B cell (primary cell): ENCODE measurements around the gene GASK1A. TPM values are rescaled to one million over a fixed set of nuclear protein-coding genes. Genes with fewer than 3 reads are reported as not detected.

Source experiments
- ATAC-seq: fragments of 200-7000 bp; cut with Tn5 transposase; one replicate; pipeline ENCODE4 v1.10.0; 2021; ENCODE audit warnings: low read depth, mild to moderate bottlenecking, moderate number of reproducible peaks, moderate library complexity
- CTCF ChIA-PET: fragments of 350-600 bp; sonication (Branson Sonifier 250); formaldehyde crosslinking; loops from one replicate; lab custom pipeline; 2021; ENCODE audit warnings: antibody characterized with exemption, inconsistent platforms; lab: Charles Lee
- POLR2A ChIA-PET: fragments of 350-600 bp; sonication (Branson Sonifier 250); formaldehyde crosslinking; loops from one replicate; lab custom pipeline; 2021; ENCODE audit warnings: antibody characterized with exemption; lab: Charles Lee
- DNase-seq: peaks from one replicate; pipeline ENCODE4 v3.0.0; 2013
- H2AFZ ChIP-seq: 2 replicates; pipeline ENCODE4 v1.6.1; 2012; ENCODE audit warnings: mild to moderate bottlenecking, low read depth, low read length; ENCODE audit not compliant: insufficient read depth, poor library complexity, severe bottlenecking
- H3K27ac ChIP-seq, 2 donors: 1 replicate in 1 of 2; 2 replicates in 1 of 2; pipeline ENCODE4 v1.5.1; 2012 to 2013; ENCODE audit warnings: low read length in 2 of 2, mild to moderate bottlenecking in 2 of 2, moderate library complexity in 1 of 2
- H3K27me3 ChIP-seq, 4 experiments: fragments of 200-600 bp in 1 of 4; sonication (generic) in 1 of 4; replicated peaks in 1 of 4; 1 replicate in 2 of 4; 2 replicates in 2 of 4; pipeline versions ENCODE4 v1.6.1 to v1.7.0; 2013 to 2016; ENCODE audit warnings: low read length in 3 of 4, mild to moderate bottlenecking in 2 of 4, mixed read lengths in 1 of 4, moderate library complexity in 1 of 4; ENCODE audit not compliant: insufficient read depth in 4 of 4, control insufficient read depth in 3 of 4; ENCODE audit errors: control extremely low read depth in 1 of 4
- H3K36me3 ChIP-seq, 2 experiments: replicated peaks in 1 of 2; 1 replicate in 1 of 2; 2 replicates in 1 of 2; pipeline versions ENCODE4 v1.6.1 to v1.7.1; 2013; ENCODE audit warnings: low read length in 1 of 2; ENCODE audit not compliant: insufficient read depth in 2 of 2, control insufficient read depth in 1 of 2; ENCODE audit errors: control extremely low read depth in 1 of 2, extremely low read depth in 1 of 2
- H3K4me1 ChIP-seq, 2 donors: fragments of 200-600 bp in 1 of 2; sonication (generic) in 1 of 2; 1 replicate in 1 of 2; 2 replicates in 1 of 2; pipeline versions ENCODE4 v1.5.1 to v1.6.1; 2013 to 2017; ENCODE audit warnings: low read length in 2 of 2; ENCODE audit not compliant: control insufficient read depth in 2 of 2, insufficient read depth in 2 of 2
- H3K4me2 ChIP-seq: replicated peaks from 2 replicates; pipeline ENCODE3; 2012; ENCODE audit warnings: mild to moderate bottlenecking, low read depth, low read length; ENCODE audit not compliant: poor library complexity, severe bottlenecking
- H3K4me3 ChIP-seq, 5 experiments: fragments of 200-600 bp in 1 of 5; sonication (generic) in 1 of 5; 1 replicate in 3 of 5; 2 replicates in 2 of 5; pipeline versions ENCODE4 v1.5.1 to v1.7.0; 2011 to 2016; ENCODE audit warnings: low read length in 4 of 5, mild to moderate bottlenecking in 4 of 5, low read depth in 2 of 5, control low read depth in 1 of 5, moderate library complexity in 1 of 5; ENCODE audit not compliant: insufficient read depth in 1 of 5; ENCODE audit errors: control extremely low read depth in 1 of 5, extremely low read depth in 1 of 5
- H3K79me2 ChIP-seq: fragments of 200-600 bp; sonication (generic); one replicate; pipeline ENCODE4 v1.6.0; 2016; ENCODE audit warnings: low read length; ENCODE audit not compliant: control insufficient read depth, insufficient read depth
- H3K9ac ChIP-seq: fragments of 200-600 bp; sonication (generic); 2 replicates; pipeline ENCODE4 v1.6.1; 2017; ENCODE audit warnings: mild to moderate bottlenecking, low read length, moderate library complexity
- H3K9me3 ChIP-seq, 3 donors: one replicate each; pipeline versions ENCODE4 v1.6.1 to v1.7.1; 2013; ENCODE audit warnings: low read length in 2 of 3; ENCODE audit not compliant: control insufficient read depth in 2 of 3, insufficient read depth in 1 of 3; ENCODE audit errors: control extremely low read depth in 1 of 3
- H4K20me1 ChIP-seq: 2 replicates; pipeline ENCODE4 v1.6.0; 2012; ENCODE audit warnings: mild to moderate bottlenecking, low read length; ENCODE audit not compliant: insufficient read depth, control insufficient read depth, poor library complexity, severe bottlenecking
- H3K27ac Mint-ChIP-seq: one replicate; pipeline ENCODE4 v1.8.0; 2021; ENCODE audit warnings: mixed read lengths
- H3K27me3 Mint-ChIP-seq: one replicate; pipeline ENCODE4 v1.8.0; 2021; ENCODE audit warnings: mixed read lengths
- H3K4me1 Mint-ChIP-seq: one replicate; pipeline ENCODE4 v1.8.0; 2021; ENCODE audit warnings: mixed read lengths
- H3K4me3 Mint-ChIP-seq: one replicate; pipeline ENCODE4 v1.8.0; 2021; ENCODE audit warnings: mixed read lengths
- H3K9me3 Mint-ChIP-seq: one replicate; pipeline ENCODE4 v1.8.0; 2022; ENCODE audit warnings: mixed read lengths; ENCODE audit not compliant: insufficient read depth
- EZH2 ChIP-seq: IDR thresholded peaks from 2 replicates; pipeline ENCODE4 v1.6.1; 2012; ENCODE audit warnings: borderline replicate concordance, low read depth, mild to moderate bottlenecking, moderate library complexity, low read length; ENCODE audit not compliant: insufficient read depth, poor library complexity, severe bottlenecking
- WGBS: methylation state at CpG from one replicate; pipeline ENCODE4 v1.1.5; 2013; ENCODE audit warnings: missing lambda C conversion rate; ENCODE audit not compliant: insufficient coverage; 5-methylcytosine and 5-hydroxymethylcytosine counted together
- intact Hi-C: fragments of 100-400 bp; cut with micrococcal nuclease; formaldehyde crosslinking; loops from one replicate; pipeline ENCODE4 v1.10.0; 2022
- polyA plus RNA-seq: library from polyadenylated mRNA; depleted of rRNA; stranded (reverse); fragments of >200 nt; gene quantifications from 2 replicates; pipeline ENCODE4 v1.2.3, GENCODE V29; 2012
- total RNA-seq, 2 donors: library from RNA; stranded (reverse); fragments of 120-200 nt in 1 of 2; gene quantifications; 1 replicate in 1 of 2; 2 replicates in 1 of 2; pipeline versions ENCODE4 v1.2.3 to v1.2.4, GENCODE V29; 2013 to 2022
- TF ChIP-seq, protein P1 (sequence below): fragments of 200-600 bp; IDR thresholded peaks from one replicate; pipeline ENCODE4 v1.8.0; 2022; ENCODE audit warnings: antibody characterized with exemption, mild to moderate bottlenecking

The GASK1A gene
- total and polyA plus RNA-seq, 2 donors (not counting 1 experiment from before 2014, with no cell fraction given) = not detected

DNA sequence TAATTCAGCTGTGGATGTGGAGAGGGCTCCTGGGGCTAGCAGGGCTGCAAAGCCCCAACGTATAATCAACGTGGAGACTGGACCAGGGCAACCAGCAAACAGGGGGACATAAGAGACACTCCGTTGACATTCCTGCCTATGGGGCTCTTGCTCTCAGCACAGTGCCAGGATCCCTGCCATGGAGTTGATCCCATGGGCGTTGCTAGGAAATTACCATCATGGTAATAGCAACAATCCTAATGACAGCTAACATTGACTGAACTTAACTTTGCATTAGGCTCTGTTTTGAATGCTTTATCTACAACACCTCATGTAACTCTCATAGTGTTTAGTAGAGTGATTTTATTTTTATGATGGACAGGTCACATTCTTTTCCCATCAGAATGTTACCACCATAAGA, 16.9 kb downstream of the GASK1A start:
- no peaks in the 10 kb centered on the region for H3K36me3 ChIP-seq
- no peak overlapping the region for H3K27ac ChIP-seq
- no peaks in the 10 kb centered on the region for H4K20me1 ChIP-seq
- Mint-ChIP-seq H3K27me3 (peaks cover 5% of the 10 kb centered on the region), H3K27ac (no peak overlapping the region), H3K9me3 (no peaks in the 10 kb centered on the region), H3K4me3 (no peak overlapping the region), H3K4me1 (no peaks in the 10 kb centered on the region)
- H3K79me2 ChIP-seq = no peaks in the 10 kb centered on the region
- CTCF ChIA-PET = no interaction called here
- no peaks in the 10 kb centered on the region for H3K9me3 ChIP-seq
- DNase-seq = no peak
- H3K4me2 ChIP-seq = no peak overlapping the region
- intact Hi-C loops = no loop called here
- H2AFZ ChIP-seq = no peak overlapping the region
- no peak for TF ChIP-seq EZH2
- TF ChIP-seq, protein P1, sequence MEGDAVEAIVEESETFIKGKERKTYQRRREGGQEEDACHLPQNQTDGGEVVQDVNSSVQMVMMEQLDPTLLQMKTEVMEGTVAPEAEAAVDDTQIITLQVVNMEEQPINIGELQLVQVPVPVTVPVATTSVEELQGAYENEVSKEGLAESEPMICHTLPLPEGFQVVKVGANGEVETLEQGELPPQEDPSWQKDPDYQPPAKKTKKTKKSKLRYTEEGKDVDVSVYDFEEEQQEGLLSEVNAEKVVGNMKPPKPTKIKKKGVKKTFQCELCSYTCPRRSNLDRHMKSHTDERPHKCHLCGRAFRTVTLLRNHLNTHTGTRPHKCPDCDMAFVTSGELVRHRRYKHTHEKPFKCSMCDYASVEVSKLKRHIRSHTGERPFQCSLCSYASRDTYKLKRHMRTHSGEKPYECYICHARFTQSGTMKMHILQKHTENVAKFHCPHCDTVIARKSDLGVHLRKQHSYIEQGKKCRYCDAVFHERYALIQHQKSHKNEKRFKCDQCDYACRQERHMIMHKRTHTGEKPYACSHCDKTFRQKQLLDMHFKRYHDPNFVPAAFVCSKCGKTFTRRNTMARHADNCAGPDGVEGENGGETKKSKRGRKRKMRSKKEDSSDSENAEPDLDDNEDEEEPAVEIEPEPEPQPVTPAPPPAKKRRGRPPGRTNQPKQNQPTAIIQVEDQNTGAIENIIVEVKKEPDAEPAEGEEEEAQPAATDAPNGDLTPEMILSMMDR = no peak
- no peak overlapping the region for H3K9ac ChIP-seq
- no peaks in the 10 kb centered on the region for H3K4me1 ChIP-seq
- POLR2A ChIA-PET = no interaction called here
- WGBS = 97% methylated on average over 3 of the region's 4 CpGs
- no peak overlapping the region for H3K4me3 ChIP-seq
- no peaks in the 10 kb centered on the region for H3K27me3 ChIP-seq
- no peak for ATAC-seq

DNA sequence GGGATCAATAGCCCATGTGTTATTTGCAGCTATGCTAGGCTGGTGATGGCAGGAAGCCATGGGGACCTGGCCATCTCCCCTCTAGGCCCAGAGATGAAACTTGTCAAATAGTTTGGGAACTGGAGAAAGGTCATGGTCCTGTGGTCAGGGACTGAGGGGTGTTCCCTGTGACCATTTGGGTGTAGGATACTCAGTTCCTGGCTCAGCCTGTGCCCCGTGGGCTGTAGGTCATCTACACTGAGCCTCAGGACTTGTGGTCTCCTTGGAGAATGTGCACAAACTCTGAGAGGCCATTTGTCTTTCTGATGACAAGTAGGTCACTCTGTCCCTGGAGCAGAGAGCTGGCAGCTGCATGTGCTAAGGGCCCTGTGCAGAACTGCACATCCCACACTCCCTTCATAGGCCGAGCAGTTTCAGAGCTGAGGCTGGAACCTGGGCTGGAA, 17.5 kb downstream of the GASK1A start:
- CTCF ChIA-PET = no interaction called here
- 100% methylated on average over 1 of the region's 2 CpGs for WGBS
- Histone ChIP-seq H3K27me3 (no peaks in the 10 kb centered on the region), H3K4me3 (no peak overlapping the region), H3K9ac (no peak overlapping the region), H3K79me2 (no peaks in the 10 kb centered on the region), H3K4me1 (no peaks in the 10 kb centered on the region), H3K27ac (no peak overlapping the region), H3K4me2 (no peak overlapping the region), H2AFZ (no peak overlapping the region), H4K20me1 (no peaks in the 10 kb centered on the region), H3K36me3 (no peaks in the 10 kb centered on the region), H3K9me3 (no peaks in the 10 kb centered on the region)
- ATAC-seq (no peak), DNase-seq (no peak)
- no peak for TF ChIP-seq EZH2
- TF ChIP-seq, protein P1 = no peak
- no peak overlapping the region for H3K27ac Mint-ChIP-seq
- intact Hi-C loops = no loop called here
- POLR2A ChIA-PET = no interaction called here
- no peak overlapping the region for H3K4me3 Mint-ChIP-seq
- no peaks in the 10 kb centered on the region for H3K4me1 Mint-ChIP-seq
- no peaks in the 10 kb centered on the region for H3K9me3 Mint-ChIP-seq
- H3K27me3 Mint-ChIP-seq = no peaks in the 10 kb centered on the region
